ENCODE data around the gene PPP1R7. TPM values are rescaled to one million over a fixed set of nuclear protein-coding genes. Genes with fewer than 3 reads are reported as not detected.

PPP1R7 gene
- total RNA-seq, 1 experiment from 2014 or later, result 45.4 TPM

DNA sequence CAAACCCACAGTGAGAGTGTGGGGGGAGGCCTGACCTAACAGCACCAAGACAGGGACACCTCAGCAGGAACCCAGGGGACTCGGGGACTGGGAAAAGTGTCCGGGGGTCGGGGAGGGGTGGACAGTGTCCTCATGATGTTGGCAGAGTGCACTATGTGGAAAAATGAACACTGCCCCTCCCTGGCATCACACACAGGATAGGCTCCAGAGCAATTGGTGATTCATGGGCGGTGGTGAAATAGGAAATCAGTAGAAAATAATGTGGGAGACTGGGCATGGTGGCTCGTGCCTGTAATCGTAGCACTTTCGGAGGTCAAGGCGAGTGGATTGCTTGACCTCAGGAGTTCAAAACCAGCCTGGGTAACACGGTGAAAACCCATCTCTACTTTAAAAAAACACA lies 34.6 kb downstream of the PPP1R7 start:
- Histone ChIP-seq H3K9ac (ENCODE audit: low read length) (no peak overlapping the region), H3K27ac (ENCODE audit: low read depth, low read length) (no peak overlapping the region), H3K9me3 (ENCODE audit: control insufficient read depth in 1 of 2, insufficient read depth in 1 of 2, low read depth in 1 of 2, low read length in 2 of 2) (no peaks in the 10 kb centered on the region), H2AFZ (ENCODE audit: low read depth, low read length, poor library complexity, severe bottlenecking) (no peak overlapping the region), H3K36me3 (ENCODE audit: control insufficient read depth in 1 of 2, insufficient read depth in 2 of 2, low read length in 2 of 2) (no peaks in the 10 kb centered on the region), H3K79me2 (ENCODE audit: insufficient read depth, low read length) (no peaks in the 10 kb centered on the region), H3K4me2 (ENCODE audit: low read length) (no peak overlapping the region), H4K20me1 (ENCODE audit: insufficient read depth) (no peaks in the 10 kb centered on the region), H3K27me3 (ENCODE audit: insufficient read depth, low read length) (no peaks in the 10 kb centered on the region), H3K4me1 (ENCODE audit: control insufficient read depth in 1 of 2, insufficient read depth in 2 of 2, low read length in 2 of 2) (no peaks in the 10 kb centered on the region), H3K4me3 (replicated peaks in 1 of 2; ENCODE audit: low read depth in 1 of 2, low read length in 2 of 2) (no peak overlapping the region), H3K9me2 (ENCODE audit: insufficient read depth) (no peaks in the 10 kb centered on the region)
- intact Hi-C loops (cut with micrococcal nuclease), result no loop called here
- POLR2A ChIA-PET, result no interaction called here
- CTCF ChIA-PET, result no interaction called here
- no peak for ATAC-seq
- DNase-seq (ENCODE audit: low read depth, low spot score), result no peak
- RAD21 ChIA-PET (ENCODE audit: low non-redundant PET in 1 of 2, low total read pairs in 2 of 2, uncharacterized antibody in 2 of 2, unreplicated experiment in 2 of 2), result no interaction called here
- BruUV-seq (replicated peaks), result no TSS peak
- no peak for TF ChIP-seq EGR1 (IDR thresholded peaks at IDR 0.05; ENCODE audit: low read depth)
- TF ChIP-seq ZFX (IDR thresholded peaks at IDR 0.05), result no peak
- TF ChIP-seq, protein P1, sequence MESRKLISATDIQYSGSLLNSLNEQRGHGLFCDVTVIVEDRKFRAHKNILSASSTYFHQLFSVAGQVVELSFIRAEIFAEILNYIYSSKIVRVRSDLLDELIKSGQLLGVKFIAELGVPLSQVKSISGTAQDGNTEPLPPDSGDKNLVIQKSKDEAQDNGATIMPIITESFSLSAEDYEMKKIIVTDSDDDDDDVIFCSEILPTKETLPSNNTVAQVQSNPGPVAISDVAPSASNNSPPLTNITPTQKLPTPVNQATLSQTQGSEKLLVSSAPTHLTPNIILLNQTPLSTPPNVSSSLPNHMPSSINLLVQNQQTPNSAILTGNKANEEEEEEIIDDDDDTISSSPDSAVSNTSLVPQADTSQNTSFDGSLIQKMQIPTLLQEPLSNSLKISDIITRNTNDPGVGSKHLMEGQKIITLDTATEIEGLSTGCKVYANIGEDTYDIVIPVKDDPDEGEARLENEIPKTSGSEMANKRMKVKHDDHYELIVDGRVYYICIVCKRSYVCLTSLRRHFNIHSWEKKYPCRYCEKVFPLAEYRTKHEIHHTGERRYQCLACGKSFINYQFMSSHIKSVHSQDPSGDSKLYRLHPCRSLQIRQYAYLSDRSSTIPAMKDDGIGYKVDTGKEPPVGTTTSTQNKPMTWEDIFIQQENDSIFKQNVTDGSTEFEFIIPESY (IDR thresholded peaks at IDR 0.05; ENCODE audit: extremely low read depth, insufficient replicate concordance, low read length), result no peak
- TF ChIP-seq FOSL1 (IDR thresholded peaks at IDR 0.05; ENCODE audit: low read depth), result no peak
- no peak for TF ChIP-seq ELF1 (IDR thresholded peaks at IDR 0.05; ENCODE audit: borderline replicate concordance, low read depth)
- TF ChIP-seq POLR2AphosphoS5 (IDR thresholded peaks at IDR 0.05; ENCODE audit: low read depth, low read length), result no peak
- TF ChIP-seq ZNF274 (IDR thresholded peaks at IDR 0.05; ENCODE audit: low read depth, low read length), result no peak
- no peak for TF ChIP-seq POLR2A (IDR thresholded peaks at IDR 0.05; ENCODE audit: borderline replicate concordance, extremely low read depth, insufficient read depth, insufficient read length)
- no peak for TF ChIP-seq RAD21 (IDR thresholded peaks at IDR 0.05; ENCODE audit: low read depth)
- TF ChIP-seq CEBPB (IDR thresholded peaks at IDR 0.05; ENCODE audit: low read depth), result no peak
- TF ChIP-seq CBX3 (IDR thresholded peaks at IDR 0.05; ENCODE audit: low read depth), result no peak
- no peak for TF ChIP-seq JUND (IDR thresholded peaks at IDR 0.05)
- TF ChIP-seq SIN3A (IDR thresholded peaks at IDR 0.05; ENCODE audit: low read depth), result no peak
- no peak for TF ChIP-seq TCF7L2 (IDR thresholded peaks at IDR 0.05; ENCODE audit: borderline replicate concordance, extremely low read depth, insufficient read depth, insufficient read length)
- no peak for TF ChIP-seq SRF (IDR thresholded peaks at IDR 0.05; ENCODE audit: low read depth)
- TF ChIP-seq YY1 (IDR thresholded peaks at IDR 0.05; ENCODE audit: extremely low read depth, insufficient replicate concordance, low read depth, low read length), result no peak
- TF ChIP-seq, protein P2, sequence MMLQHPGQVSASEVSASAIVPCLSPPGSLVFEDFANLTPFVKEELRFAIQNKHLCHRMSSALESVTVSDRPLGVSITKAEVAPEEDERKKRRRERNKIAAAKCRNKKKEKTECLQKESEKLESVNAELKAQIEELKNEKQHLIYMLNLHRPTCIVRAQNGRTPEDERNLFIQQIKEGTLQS (IDR thresholded peaks at IDR 0.05), result no peak
- no peak for TF ChIP-seq SP1 (IDR thresholded peaks at IDR 0.05; ENCODE audit: low read depth)
- TF ChIP-seq CTCF (IDR thresholded peaks at IDR 0.05 in 2 of 3, conservative IDR thresholded peaks at IDR 0.05 in 1 of 3; ENCODE audit: borderline replicate concordance in 1 of 3, insufficient read depth in 1 of 3, low read depth in 2 of 3, low read length in 2 of 3), result no peak

Data from HCT116 (cell line).